ENCODE measurements around the gene GATAD2B.
"Not testable (repeated sequence)": the region's sequence is repeated elsewhere in the genome, so short reads cannot be mapped to it uniquely, and the experiment has no call there.

The GATAD2B gene

GRCh38 chr1:153770797-153771196 is 152.0 kb downstream of the GATAD2B start:
- TF ChIP-seq YY1 (IDR thresholded peaks at IDR 0.05; ENCODE audit: insufficient read depth, insufficient read length) (no peak), SUZ12 (IDR thresholded peaks at IDR 0.05; ENCODE audit: extremely low read depth, insufficient read depth, insufficient read length) (no peak), ZNF274 (IDR thresholded peaks at IDR 0.05; ENCODE audit: low read depth, low read length) (no peak)
- Histone ChIP-seq H3K9me3 (ENCODE audit: insufficient read depth, low read length) (no peaks in the 10 kb centered on the region), H3K27me3 (ENCODE audit: insufficient read depth, insufficient read length) (no peaks in the 10 kb centered on the region), H3K9ac (ENCODE audit: insufficient read length, low read depth) (no peak overlapping the region), H3K4me3 (ENCODE audit: insufficient read length, low read depth) (no peak overlapping the region), H3K36me3 (ENCODE audit: insufficient read depth, insufficient read length, low read length) (peaks cover 78% of the 10 kb centered on the region), H3K4me1 (ENCODE audit: insufficient read depth, insufficient read length) (peaks cover 20% of the 10 kb centered on the region)
- DNase-seq (ENCODE audit: low read depth, low spot score) = no peak

- Histone ChIP-seq H3K4me3 (ENCODE audit: insufficient read length, low read depth) (no peak overlapping the region), H3K9ac (ENCODE audit: insufficient read length, low read depth) (no peak overlapping the region), H3K4me1 (ENCODE audit: insufficient read depth, insufficient read length) (peaks cover 20% of the 10 kb centered on the region), H3K36me3 (ENCODE audit: insufficient read depth, insufficient read length, low read length) (peaks cover 86% of the 10 kb centered on the region), H3K27me3 (ENCODE audit: insufficient read depth, insufficient read length) (no peaks in the 10 kb centered on the region), H3K9me3 (ENCODE audit: insufficient read depth, low read length) (no peaks in the 10 kb centered on the region)
- no peak for DNase-seq (ENCODE audit: low read depth, low spot score)
- no peak for TF ChIP-seq YY1 (IDR thresholded peaks at IDR 0.05; ENCODE audit: insufficient read depth, insufficient read length)
- TF ChIP-seq ZNF274 (IDR thresholded peaks at IDR 0.05; ENCODE audit: low read depth, low read length) = no peak
- TF ChIP-seq SUZ12 (IDR thresholded peaks at IDR 0.05; ENCODE audit: extremely low read depth, insufficient read depth, insufficient read length) = no peak
These were observed 153.6 kb downstream of the GATAD2B start for GRCh38 chr1:153769221-153769620.

DNA sequence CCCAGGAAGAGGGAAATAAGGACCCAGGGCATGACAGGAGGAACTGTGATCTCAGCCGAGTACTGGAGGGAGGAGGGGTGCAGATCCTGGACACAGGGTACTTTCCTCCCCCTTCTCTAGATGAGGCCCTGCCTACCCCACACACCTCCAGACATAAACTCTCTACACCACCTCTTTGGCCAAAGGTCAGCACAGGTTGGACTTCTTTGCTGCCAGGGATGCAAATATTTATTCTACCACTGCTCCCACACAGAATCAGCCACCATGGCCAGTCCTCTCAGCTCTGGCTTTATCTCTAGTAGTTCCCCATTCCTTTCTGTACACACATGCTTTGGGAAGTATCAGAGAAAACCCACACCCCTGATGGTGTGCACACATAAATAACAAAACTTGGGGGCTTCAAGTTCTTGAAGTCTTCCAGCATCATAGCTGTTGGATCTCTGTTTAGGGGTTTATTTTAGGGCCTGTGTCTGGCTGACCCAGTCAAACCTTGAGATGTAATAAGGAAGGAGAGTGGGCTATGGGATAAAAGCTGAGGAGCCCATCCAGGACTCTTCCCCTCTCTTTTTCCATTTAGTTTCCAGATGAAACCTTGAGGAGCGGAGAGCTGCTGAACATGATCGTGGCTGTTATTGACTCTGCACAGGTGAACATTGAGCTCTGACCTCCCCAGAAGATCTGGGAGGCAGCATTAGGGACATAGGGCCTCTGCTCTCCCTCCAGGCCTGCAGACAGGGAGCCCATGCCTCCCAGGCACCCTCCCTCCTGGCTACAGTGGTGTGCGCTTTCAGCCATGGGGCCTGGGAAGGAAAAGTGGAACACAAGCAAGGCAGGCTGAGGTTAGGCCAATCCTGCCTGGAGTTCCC is 154.2 kb downstream of the GATAD2B start:
- no peaks in the 10 kb centered on the region for H3K27me3 ChIP-seq (ENCODE audit: insufficient read depth, insufficient read length)
- no peak for DNase-seq (ENCODE audit: low read depth, low spot score)
- TF ChIP-seq SUZ12 (IDR thresholded peaks at IDR 0.05; ENCODE audit: extremely low read depth, insufficient read depth, insufficient read length) (no peak), ZNF274 (IDR thresholded peaks at IDR 0.05; ENCODE audit: low read depth, low read length) (no peak), YY1 (IDR thresholded peaks at IDR 0.05; ENCODE audit: insufficient read depth, insufficient read length) (no peak)
- peaks cover 86% of the 10 kb centered on the region for H3K36me3 ChIP-seq (ENCODE audit: insufficient read depth, insufficient read length, low read length)
- H3K4me3 ChIP-seq (ENCODE audit: insufficient read length, low read depth) = no peak overlapping the region
- peaks cover 15% of the 10 kb centered on the region for H3K4me1 ChIP-seq (ENCODE audit: insufficient read depth, insufficient read length)
- no peaks in the 10 kb centered on the region for H3K9me3 ChIP-seq (ENCODE audit: insufficient read depth, low read length)
- H3K9ac ChIP-seq (ENCODE audit: insufficient read length, low read depth) = no peak overlapping the region

- no peak for DNase-seq (ENCODE audit: low read depth, low spot score)
- Histone ChIP-seq H3K9me3 (ENCODE audit: insufficient read depth, low read length) (no peaks in the 10 kb centered on the region), H3K27me3 (ENCODE audit: insufficient read depth, insufficient read length) (no peaks in the 10 kb centered on the region), H3K4me3 (ENCODE audit: insufficient read length, low read depth) (no peak overlapping the region), H3K4me1 (ENCODE audit: insufficient read depth, insufficient read length) (peaks cover 10% of the 10 kb centered on the region), H3K9ac (ENCODE audit: insufficient read length, low read depth) (no peak overlapping the region), H3K36me3 (ENCODE audit: insufficient read depth, insufficient read length, low read length) (peaks cover 86% of the 10 kb centered on the region)
- TF ChIP-seq ZNF274 (IDR thresholded peaks at IDR 0.05; ENCODE audit: low read depth, low read length) (no peak), SUZ12 (IDR thresholded peaks at IDR 0.05; ENCODE audit: extremely low read depth, insufficient read depth, insufficient read length) (no peak), YY1 (IDR thresholded peaks at IDR 0.05; ENCODE audit: insufficient read depth, insufficient read length) (no peak)
These were observed 155.3 kb downstream of the GATAD2B start for GRCh38 chr1:153767519-153767918.

DNA sequence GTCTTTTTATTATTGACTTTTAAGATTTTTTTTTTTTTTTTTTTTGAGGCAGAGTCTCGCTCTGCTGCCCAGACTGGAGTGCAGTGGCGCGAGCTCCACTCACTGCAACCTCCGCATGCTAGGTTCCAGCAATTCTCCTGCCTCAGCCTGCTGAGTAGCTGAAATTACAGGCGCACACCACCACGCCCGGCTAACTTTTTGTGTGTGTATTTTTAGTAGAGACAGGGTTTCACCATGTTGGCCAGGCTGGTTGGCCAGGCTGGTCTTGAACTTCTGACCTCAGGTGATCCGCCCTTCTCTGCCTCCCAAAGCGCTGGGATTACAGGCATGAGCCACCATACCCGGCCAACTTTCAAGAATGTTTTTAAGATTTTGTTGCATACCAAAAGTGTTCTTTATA is 156.1 kb downstream of the GATAD2B start:
- not testable (repeated sequence) for H3K4me3 ChIP-seq (ENCODE audit: insufficient read length, low read depth); H3K4me1 ChIP-seq (ENCODE audit: insufficient read depth, insufficient read length); H3K27me3 ChIP-seq (ENCODE audit: insufficient read depth, insufficient read length); H3K9me3 ChIP-seq (ENCODE audit: insufficient read depth, low read length); DNase-seq (ENCODE audit: low read depth, low spot score); H3K9ac ChIP-seq (ENCODE audit: insufficient read length, low read depth)
- H3K36me3 ChIP-seq (ENCODE audit: insufficient read depth, insufficient read length, low read length) = peaks cover 84% of the 10 kb centered on the region

DNA sequence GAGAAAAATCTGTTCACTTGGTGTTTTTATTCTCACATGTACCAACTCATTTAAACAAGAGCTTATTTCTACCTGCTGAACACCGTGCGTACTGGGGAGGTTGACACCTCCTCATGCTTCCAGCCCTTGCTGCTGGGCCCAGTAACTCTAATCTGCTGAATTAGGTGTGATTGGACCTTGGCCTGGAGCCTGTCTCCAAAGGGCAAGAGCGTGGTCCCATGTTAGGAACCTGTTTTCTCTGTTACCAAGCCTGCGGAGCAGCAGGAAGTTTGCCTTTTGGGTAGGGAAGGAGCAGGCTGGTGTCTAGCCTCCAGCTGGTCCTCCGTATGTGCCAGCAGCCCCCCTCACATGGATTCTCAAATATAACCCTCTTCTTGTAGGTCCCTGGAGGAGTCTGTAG is 158.5 kb downstream of the GATAD2B start:
- Histone ChIP-seq H3K4me3 (ENCODE audit: insufficient read length, low read depth) (no peak overlapping the region), H3K27me3 (ENCODE audit: insufficient read depth, insufficient read length) (no peaks in the 10 kb centered on the region), H3K9me3 (ENCODE audit: insufficient read depth, low read length) (no peaks in the 10 kb centered on the region), H3K9ac (ENCODE audit: insufficient read length, low read depth) (no peak overlapping the region), H3K36me3 (ENCODE audit: insufficient read depth, insufficient read length, low read length) (peaks cover 83% of the 10 kb centered on the region), H3K4me1 (ENCODE audit: insufficient read depth, insufficient read length) (no peaks in the 10 kb centered on the region)
- DNase-seq (ENCODE audit: low read depth, low spot score) = no peak
- no peak for TF ChIP-seq ZNF274 (IDR thresholded peaks at IDR 0.05; ENCODE audit: low read depth, low read length)
- no peak for TF ChIP-seq YY1 (IDR thresholded peaks at IDR 0.05; ENCODE audit: insufficient read depth, insufficient read length)
- TF ChIP-seq SUZ12 (IDR thresholded peaks at IDR 0.05; ENCODE audit: extremely low read depth, insufficient read depth, insufficient read length) = no peak

- no peaks in the 10 kb centered on the region for H3K27me3 ChIP-seq (ENCODE audit: insufficient read depth, insufficient read length)
- H3K9me3 ChIP-seq (ENCODE audit: insufficient read depth, low read length) = no peaks in the 10 kb centered on the region
- H3K36me3 ChIP-seq (ENCODE audit: insufficient read depth, insufficient read length, low read length) = peaks cover 83% of the 10 kb centered on the region
- H3K4me3 ChIP-seq (ENCODE audit: insufficient read length, low read depth) = no peak overlapping the region
- no peak for DNase-seq (ENCODE audit: low read depth, low spot score)
- no peak overlapping the region for H3K9ac ChIP-seq (ENCODE audit: insufficient read length, low read depth)
- H3K4me1 ChIP-seq (ENCODE audit: insufficient read depth, insufficient read length) = no peaks in the 10 kb centered on the region
- TF ChIP-seq ZNF274 (IDR thresholded peaks at IDR 0.05; ENCODE audit: low read depth, low read length) = no peak
- no peak for TF ChIP-seq YY1 (IDR thresholded peaks at IDR 0.05; ENCODE audit: insufficient read depth, insufficient read length)
- TF ChIP-seq SUZ12 (IDR thresholded peaks at IDR 0.05; ENCODE audit: extremely low read depth, insufficient read depth, insufficient read length) = no peak
These were observed 159.2 kb downstream of the GATAD2B start for GRCh38 chr1:153763365-153764225.

Measured in NT2/D1 (cell line).